Smooth muscle cell (in vitro differentiated cells): ENCODE data around the gene BEX4. TPM values are rescaled to one million over a fixed set of nuclear protein-coding genes. Genes with fewer than 3 reads are reported as not detected.

Source experiments
- DNase-seq: peaks from one replicate; lab custom pipeline; 2025; ENCODE audit not compliant: unreplicated experiment; lab: John Stamatoyannopoulos, UW
- H2AFZ ChIP-seq: fragments of 200-600 bp; sonication (generic); 2 replicates; pipeline ENCODE4 v1.6.0; 2016; ENCODE audit warnings: antibody characterized with exemption, low read depth, mild to moderate bottlenecking
- H3F3A ChIP-seq: fragments of 200-600 bp; sonication (generic); 2 replicates; pipeline ENCODE4 v1.6.0; 2017; ENCODE audit warnings: antibody characterized with exemption, low read depth
- H3K27ac ChIP-seq: fragments of 200-600 bp; sonication (generic); 2 replicates; pipeline ENCODE4 v1.5.1; 2016; ENCODE audit warnings: low read depth, mild to moderate bottlenecking
- H3K27me3 ChIP-seq: fragments of 200-600 bp; sonication (generic); 2 replicates; pipeline ENCODE4 v1.6.1; 2016; ENCODE audit warnings: low read depth, mild to moderate bottlenecking
- H3K36me3 ChIP-seq: fragments of 200-600 bp; sonication (generic); 2 replicates; pipeline ENCODE4 v1.5.1; 2016; ENCODE audit warnings: low read depth
- H3K4me1 ChIP-seq: fragments of 200-600 bp; sonication (generic); 2 replicates; pipeline ENCODE4 v1.5.1; 2016; ENCODE audit warnings: low read depth
- H3K4me2 ChIP-seq: fragments of 200-600 bp; sonication (generic); 2 replicates; pipeline ENCODE4 v1.6.0; 2016; ENCODE audit warnings: mild to moderate bottlenecking
- H3K4me3 ChIP-seq: fragments of 200-600 bp; sonication (generic); 2 replicates; pipeline ENCODE4 v1.5.1; 2016; ENCODE audit warnings: mild to moderate bottlenecking
- H3K79me2 ChIP-seq: fragments of 200-600 bp; sonication (generic); 2 replicates; pipeline ENCODE4 v1.6.0; 2016; ENCODE audit warnings: low read depth, mild to moderate bottlenecking
- H3K9ac ChIP-seq: fragments of 200-600 bp; sonication (generic); 2 replicates; pipeline ENCODE4 v1.6.0; 2016; ENCODE audit warnings: low read depth
- H3K9me3 ChIP-seq: fragments of 200-600 bp; sonication (generic); replicated peaks from 2 replicates; pipeline ENCODE4 v1.5.1; 2016; ENCODE audit warnings: low read depth
- H4K20me1 ChIP-seq: fragments of 200-600 bp; sonication (generic); 2 replicates; pipeline ENCODE4 v1.6.0; 2016; ENCODE audit warnings: low read depth
- WGBS: methylation state at CpG from one replicate; pipeline ENCODE4 v1.1.7; 2016; ENCODE audit warnings: low lambda C conversion rate; 5-methylcytosine and 5-hydroxymethylcytosine counted together
- polyA plus RNA-seq: library from polyadenylated mRNA; unstranded; fragments of >200 nt; fragmentation: Nextera tagmentation; extraction: Ambion mirVana; gene quantifications from 2 replicates; pipeline ENCODE4 v1.2.1, GENCODE V29; 2016
- total RNA-seq: library from RNA; depleted of rRNA; stranded (reverse); fragments of >200 nt; gene quantifications from 2 replicates; pipeline ENCODE4 v1.2.3, GENCODE V29; 2014
- TF ChIP-seq, protein P1 (sequence below): fragments of 200-600 bp; sonication (generic); IDR thresholded peaks from 2 replicates; pipeline ENCODE4 v1.5.1; 2017; ENCODE audit warnings: borderline replicate concordance, mild to moderate bottlenecking, antibody characterized with exemption; ENCODE audit not compliant: insufficient read depth, poor library complexity, severe bottlenecking

Gene BEX4
- total and polyA plus RNA-seq, 2 experiments from 2014 or later = 48.7 to 107 TPM

DNA sequence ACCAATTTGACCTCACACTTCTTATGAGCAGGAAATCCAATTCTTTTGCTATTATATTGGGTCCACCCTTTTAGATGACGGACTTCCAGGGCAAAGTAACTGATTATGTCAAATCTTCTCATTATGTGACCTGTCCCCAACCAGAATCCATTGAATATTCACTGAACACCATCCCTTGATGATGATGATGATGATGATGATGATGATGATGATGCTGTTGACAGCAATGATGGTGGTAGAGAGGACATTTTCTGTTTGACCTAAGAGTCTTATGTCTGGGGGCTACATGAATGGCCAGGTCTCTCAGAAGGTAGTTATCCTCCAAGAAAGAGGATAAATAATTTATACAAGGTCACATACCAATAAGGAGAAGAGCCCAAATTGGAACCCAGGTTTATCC, 34.9 kb downstream of the BEX4 start:
- TF ChIP-seq, protein P1, sequence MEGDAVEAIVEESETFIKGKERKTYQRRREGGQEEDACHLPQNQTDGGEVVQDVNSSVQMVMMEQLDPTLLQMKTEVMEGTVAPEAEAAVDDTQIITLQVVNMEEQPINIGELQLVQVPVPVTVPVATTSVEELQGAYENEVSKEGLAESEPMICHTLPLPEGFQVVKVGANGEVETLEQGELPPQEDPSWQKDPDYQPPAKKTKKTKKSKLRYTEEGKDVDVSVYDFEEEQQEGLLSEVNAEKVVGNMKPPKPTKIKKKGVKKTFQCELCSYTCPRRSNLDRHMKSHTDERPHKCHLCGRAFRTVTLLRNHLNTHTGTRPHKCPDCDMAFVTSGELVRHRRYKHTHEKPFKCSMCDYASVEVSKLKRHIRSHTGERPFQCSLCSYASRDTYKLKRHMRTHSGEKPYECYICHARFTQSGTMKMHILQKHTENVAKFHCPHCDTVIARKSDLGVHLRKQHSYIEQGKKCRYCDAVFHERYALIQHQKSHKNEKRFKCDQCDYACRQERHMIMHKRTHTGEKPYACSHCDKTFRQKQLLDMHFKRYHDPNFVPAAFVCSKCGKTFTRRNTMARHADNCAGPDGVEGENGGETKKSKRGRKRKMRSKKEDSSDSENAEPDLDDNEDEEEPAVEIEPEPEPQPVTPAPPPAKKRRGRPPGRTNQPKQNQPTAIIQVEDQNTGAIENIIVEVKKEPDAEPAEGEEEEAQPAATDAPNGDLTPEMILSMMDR = no peak
- no peaks in the 10 kb centered on the region for H3K79me2 ChIP-seq
- H3K9me3 ChIP-seq = no peaks in the 10 kb centered on the region
- 63% methylated on average over 1 of the region's 1 CpG for WGBS
- H3K9ac ChIP-seq = no peak overlapping the region
- H3K4me2 ChIP-seq = no peak overlapping the region
- no peak overlapping the region for H2AFZ ChIP-seq
- no peaks in the 10 kb centered on the region for H3F3A ChIP-seq
- H4K20me1 ChIP-seq = no peaks in the 10 kb centered on the region
- H3K36me3 ChIP-seq = no peaks in the 10 kb centered on the region
- H3K4me3 ChIP-seq = no peak overlapping the region
- no peak for DNase-seq
- no peaks in the 10 kb centered on the region for H3K27me3 ChIP-seq
- H3K27ac ChIP-seq = no peak overlapping the region
- no peaks in the 10 kb centered on the region for H3K4me1 ChIP-seq

DNA sequence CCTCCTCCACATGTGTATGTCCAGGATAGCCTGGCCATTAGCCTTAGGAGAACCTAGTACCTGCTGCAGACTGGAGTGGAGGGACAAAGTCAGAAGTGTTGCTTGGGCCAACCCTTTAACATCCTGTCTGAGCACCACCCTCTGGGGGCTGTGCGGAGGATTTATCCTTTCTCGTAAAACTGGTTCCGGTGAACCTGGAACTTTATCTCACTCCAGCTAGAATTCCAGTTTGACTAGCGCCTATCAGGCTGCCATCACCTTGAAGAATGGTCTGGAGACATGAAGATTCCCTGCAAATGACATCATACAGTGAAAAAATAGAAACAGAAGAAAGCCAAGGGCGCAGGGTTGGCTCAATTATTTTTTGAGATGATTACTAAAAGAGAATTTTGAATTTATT, 36.1 kb downstream of the BEX4 start:
- Histone ChIP-seq H3K9me3 (no peaks in the 10 kb centered on the region), H3K4me1 (peaks cover 6% of the 10 kb centered on the region), H4K20me1 (no peaks in the 10 kb centered on the region), H3K4me2 (no peak overlapping the region), H3K27ac (peak overlapping the region; percentile 42), H3K36me3 (no peaks in the 10 kb centered on the region), H3K4me3 (no peak overlapping the region), H3K9ac (no peak overlapping the region), H3K27me3 (no peaks in the 10 kb centered on the region), H2AFZ (no peak overlapping the region), H3K79me2 (no peaks in the 10 kb centered on the region), H3F3A (no peaks in the 10 kb centered on the region)
- TF ChIP-seq, protein P1 = no peak
- 35% methylated on average over 5 of the region's 5 CpGs for WGBS
- no peak for DNase-seq

DNA sequence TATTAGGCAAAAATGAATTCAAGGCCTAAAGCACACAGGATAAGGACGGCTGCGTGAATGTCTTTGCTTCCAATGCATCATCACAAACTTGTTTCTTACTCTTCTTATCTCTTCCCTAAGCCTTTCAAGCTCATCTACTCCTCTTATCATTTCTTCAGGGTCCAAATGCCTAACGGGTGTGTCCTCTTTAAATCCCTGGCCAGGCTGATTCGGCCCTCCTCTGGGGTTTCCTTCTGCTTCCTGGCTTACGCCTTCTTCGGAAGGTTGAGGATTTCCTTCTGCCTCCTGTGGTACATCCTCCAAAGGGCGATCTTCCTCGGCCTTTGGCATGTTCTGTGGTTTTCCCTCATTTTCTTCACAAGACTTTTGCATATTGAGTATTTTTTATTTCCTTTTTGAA, 38.7 kb downstream of the BEX4 start:
- peaks cover 6% of the 10 kb centered on the region for H3K4me1 ChIP-seq
- H3K27ac ChIP-seq = peak overlapping the region; percentile 81
- DNase-seq = no peak
- TF ChIP-seq, protein P1 = no peak
- 32% methylated on average over 8 of the region's 8 CpGs for WGBS
- peak overlapping the region; percentile 90 for H3K4me2 ChIP-seq
- no peak overlapping the region for H2AFZ ChIP-seq
- H3K9ac ChIP-seq = peak overlapping the region; percentile 52
- no peaks in the 10 kb centered on the region for H3F3A ChIP-seq
- no peaks in the 10 kb centered on the region for H3K79me2 ChIP-seq
- H3K36me3 ChIP-seq = no peaks in the 10 kb centered on the region
- no peaks in the 10 kb centered on the region for H4K20me1 ChIP-seq
- H3K27me3 ChIP-seq = no peaks in the 10 kb centered on the region
- H3K4me3 ChIP-seq = peak overlapping the region; percentile 85
- no peaks in the 10 kb centered on the region for H3K9me3 ChIP-seq

DNA sequence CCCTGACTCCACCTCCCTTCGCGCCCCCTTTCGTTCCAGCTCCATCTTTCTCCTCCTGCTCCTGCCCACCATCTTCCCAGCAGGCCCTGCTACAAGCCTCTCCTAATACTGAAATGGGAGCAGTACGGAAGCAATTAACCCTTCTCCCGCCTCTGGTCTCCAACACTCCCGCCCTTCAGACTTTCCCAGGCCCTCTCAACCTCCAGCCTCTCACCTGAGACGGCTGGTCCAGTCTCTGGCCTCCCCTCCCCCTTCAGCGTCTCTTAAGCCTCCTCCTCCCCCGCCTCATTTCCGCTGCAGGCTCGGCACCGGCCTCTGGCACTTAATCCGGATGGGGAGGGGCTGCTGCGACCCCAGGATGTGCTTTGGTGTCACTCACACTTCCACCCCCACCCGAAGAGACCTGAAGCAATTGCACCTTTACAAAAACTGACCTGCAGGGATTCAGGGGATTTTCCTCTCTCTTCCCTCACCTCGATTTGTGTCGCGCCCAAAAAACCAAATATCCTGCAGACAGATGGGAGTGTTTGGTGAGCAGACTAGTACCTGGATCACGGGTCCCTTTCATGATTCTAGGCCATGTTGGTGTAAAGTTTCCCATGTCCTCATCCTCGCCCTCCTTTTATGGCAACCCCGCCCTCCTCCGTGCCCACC, 39.4 kb downstream of the BEX4 start:
- Histone ChIP-seq H2AFZ (peak overlapping the region; percentile 81), H3K4me3 (peak overlapping the region; percentile 85), H3K36me3 (no peaks in the 10 kb centered on the region), H3K27me3 (no peaks in the 10 kb centered on the region), H3F3A (no peaks in the 10 kb centered on the region), H3K9me3 (no peaks in the 10 kb centered on the region), H3K4me2 (peak overlapping the region; percentile 90), H4K20me1 (no peaks in the 10 kb centered on the region), H3K27ac (peak overlapping the region; percentile 81), H3K4me1 (peaks cover 6% of the 10 kb centered on the region), H3K79me2 (no peaks in the 10 kb centered on the region), H3K9ac (peak overlapping the region; percentile 52)
- no peak for DNase-seq
- WGBS = 35% methylated on average over 21 of the region's 22 CpGs
- TF ChIP-seq, protein P1 = no peak
